Neural cell (in vitro differentiated cells): ENCODE data around the gene LBX2.

ENCODE experiments used
- POLR2AphosphoS5 ChIP-seq: IDR thresholded peaks from 2 replicates; pipeline ENCODE4 v1.6.1; 2012
- REST ChIP-seq: IDR thresholded peaks from 2 replicates; pipeline ENCODE4 v1.6.1; 2012; ENCODE audit warnings: borderline replicate concordance
- TAF1 ChIP-seq: IDR thresholded peaks from 2 replicates; pipeline ENCODE4 v1.6.1; 2012; ENCODE audit warnings: low read depth

DNA sequence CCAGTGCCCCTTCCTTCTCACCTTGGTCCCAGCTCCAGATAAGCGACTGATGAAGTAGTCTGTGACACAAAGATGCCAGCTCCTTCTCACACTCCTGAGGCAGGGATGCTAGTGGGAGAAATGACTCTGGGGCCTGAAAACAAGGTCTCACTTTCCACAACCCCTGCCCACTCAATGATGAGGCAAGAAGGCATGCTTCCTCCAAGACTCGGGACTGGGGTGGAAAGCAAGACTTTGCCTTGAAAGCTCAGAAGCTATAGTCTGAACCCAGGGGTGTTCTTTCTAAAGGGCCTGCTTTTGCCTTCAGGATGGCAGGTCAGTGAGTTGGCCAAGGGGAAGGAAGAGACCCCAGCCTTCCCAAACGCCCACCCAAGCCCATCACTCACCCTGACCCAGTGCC lies 18.0 kb downstream of the LBX2 start:
- no peak for TF ChIP-seq POLR2AphosphoS5
- TF ChIP-seq TAF1: no peak
- TF ChIP-seq REST: no peak
